Measurements from ENCODE around the gene WFDC11. TPM values are rescaled to one million over a fixed set of nuclear protein-coding genes. Genes with fewer than 3 reads are reported as not detected.

The WFDC11 gene
- total RNA-seq, 1 donor from 2014 or later, result not detected

DNA sequence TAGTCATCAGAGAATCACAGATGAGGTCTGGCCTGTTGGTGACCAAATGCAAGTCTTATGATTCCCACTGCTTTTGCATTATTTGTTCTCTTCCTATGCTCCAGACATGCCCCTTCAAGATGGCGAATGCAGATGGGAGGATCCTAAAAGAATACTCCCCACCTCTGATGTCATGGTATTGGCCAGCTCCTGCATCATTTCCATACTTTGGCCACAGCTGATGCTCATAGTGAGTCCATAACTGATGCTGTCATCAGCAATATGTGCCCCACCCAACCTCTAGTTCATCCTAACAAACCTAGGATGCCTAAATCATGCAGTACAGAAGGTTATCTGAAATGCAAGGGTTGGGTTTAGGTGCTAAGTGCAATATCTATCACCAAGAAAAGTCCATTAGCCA, 33.5 kb downstream of the WFDC11 start:
- no peaks in the 10 kb centered on the region for H3K4me1 ChIP-seq
- no peak for DNase-seq (ENCODE audit: extremely low spot score in 2 of 2)
- H3K36me3 ChIP-seq, result no peaks in the 10 kb centered on the region

DNA sequence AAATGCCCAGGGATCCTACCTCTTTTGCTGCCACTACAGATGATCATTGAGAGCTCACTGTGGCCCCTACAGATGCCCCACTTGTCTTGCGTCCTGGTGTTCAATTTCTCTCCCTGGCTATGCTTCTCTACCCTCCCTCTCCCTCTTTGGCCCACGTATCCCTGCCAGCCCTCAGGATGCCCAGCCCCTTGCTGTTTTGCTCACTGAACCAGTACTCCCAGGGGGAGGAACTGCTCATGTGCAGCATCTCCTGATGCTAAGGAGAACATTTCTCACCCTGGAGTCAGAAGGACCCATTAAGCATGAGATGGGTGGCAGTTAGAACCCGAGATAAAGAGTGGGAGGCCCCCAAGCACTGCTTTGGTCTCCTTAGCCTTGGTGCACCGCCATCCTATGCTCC, 38.9 kb downstream of the WFDC11 start, which contains the start of gene WFDC9:
Gene WFDC9 (minus strand): TSS at position 101 of the 400 bp plus-strand sequence. CDS start 21,103 bp downstream, outside the sequence.
- Histone ChIP-seq H3K27ac (no peak within 1 kb of the TSS), H3K36me3 (no peaks in the 10 kb centered on the region), H3K27me3 (no peaks in the 10 kb centered on the region), H3K4me3 (no peak within 1 kb of the TSS), H3K4me1 (no peaks in the 10 kb centered on the region), H3K9me3 (no peaks in the 10 kb centered on the region)
- no peak for TF ChIP-seq CTCF (IDR thresholded peaks at IDR 0.05)
- TF ChIP-seq POLR2AphosphoS5 (IDR thresholded peaks at IDR 0.05; ENCODE audit: insufficient read depth in 1 of 2, low read depth in 1 of 2), result no peak
- TF ChIP-seq POLR2A (IDR thresholded peaks at IDR 0.05), result no peak
- no peak for DNase-seq (ENCODE audit: extremely low spot score in 2 of 2)
- intact Hi-C loops (cut with DNase I), result no loop called here

More for the DNA sequence above, 33.5 kb downstream of the WFDC11 start:
- TF ChIP-seq POLR2A (IDR thresholded peaks at IDR 0.05) (no peak), CTCF (IDR thresholded peaks at IDR 0.05) (no peak), POLR2AphosphoS5 (IDR thresholded peaks at IDR 0.05; ENCODE audit: insufficient read depth in 1 of 2, low read depth in 1 of 2) (no peak)
- Histone ChIP-seq H3K27ac (no peak overlapping the region), H3K27me3 (no peaks in the 10 kb centered on the region), H3K9me3 (no peaks in the 10 kb centered on the region), H3K4me3 (no peak overlapping the region)
- intact Hi-C loops (cut with DNase I), result no loop called here

DNA sequence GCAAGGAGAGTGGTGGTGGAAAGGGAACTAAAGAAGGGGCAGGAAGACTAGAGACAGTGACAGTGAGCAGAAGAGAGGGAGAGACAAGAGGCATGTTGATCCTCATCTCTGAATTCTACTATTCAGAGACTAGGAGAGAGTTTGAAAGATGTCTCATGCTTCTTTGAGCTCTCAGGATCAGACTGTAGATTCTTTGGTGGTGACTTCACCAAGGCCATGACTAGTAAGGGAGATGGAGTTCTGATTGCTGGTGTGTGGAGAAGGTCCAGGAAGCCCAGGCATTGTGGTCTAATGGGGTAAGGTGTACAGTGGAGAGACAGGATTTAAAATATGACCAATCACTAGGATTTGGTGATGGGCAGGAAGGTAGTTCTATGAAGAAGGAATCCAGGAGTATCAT, 39.7 kb downstream of the WFDC11 start:
- Histone ChIP-seq H3K27me3 (no peaks in the 10 kb centered on the region), H3K4me1 (no peaks in the 10 kb centered on the region), H3K9me3 (no peaks in the 10 kb centered on the region), H3K4me3 (no peak overlapping the region), H3K27ac (no peak overlapping the region), H3K36me3 (no peaks in the 10 kb centered on the region)
- TF ChIP-seq POLR2AphosphoS5 (IDR thresholded peaks at IDR 0.05; ENCODE audit: insufficient read depth in 1 of 2, low read depth in 1 of 2) (no peak), CTCF (IDR thresholded peaks at IDR 0.05) (no peak), POLR2A (IDR thresholded peaks at IDR 0.05) (no peak)
- no peak for DNase-seq (ENCODE audit: extremely low spot score in 2 of 2)
- intact Hi-C loops (cut with DNase I), result no loop called here

- TF ChIP-seq CTCF (IDR thresholded peaks at IDR 0.05), result peak in 1 of 3 experiments; percentile 37
- TF ChIP-seq POLR2AphosphoS5 (IDR thresholded peaks at IDR 0.05; ENCODE audit: insufficient read depth in 1 of 2, low read depth in 1 of 2), result no peak
- Histone ChIP-seq H3K4me1 (no peaks in the 10 kb centered on the region), H3K36me3 (no peaks in the 10 kb centered on the region), H3K4me3 (no peak within 1 kb of the TSS), H3K9me3 (no peaks in the 10 kb centered on the region), H3K27ac (no peak within 1 kb of the TSS), H3K27me3 (no peaks in the 10 kb centered on the region)
- intact Hi-C loops (cut with DNase I), result no loop called here
- no peak for DNase-seq (ENCODE audit: extremely low spot score in 2 of 2)
Observed at GRCh38 chr20:45629496-45630100, 40.4 kb downstream of the WFDC11 start, which contains the start of gene WFDC10A. WFDC10A (plus strand) TSS chr20:45629739; CDS start chr20:45629814, 75 bp downstream.

- intact Hi-C loops (cut with DNase I), result no loop called here
- Histone ChIP-seq H3K4me3 (no peak overlapping the region), H3K36me3 (no peaks in the 10 kb centered on the region), H3K27me3 (no peaks in the 10 kb centered on the region), H3K9me3 (no peaks in the 10 kb centered on the region), H3K27ac (no peak overlapping the region), H3K4me1 (no peaks in the 10 kb centered on the region)
- DNase-seq (ENCODE audit: extremely low spot score in 2 of 2), result no peak
- TF ChIP-seq CTCF (IDR thresholded peaks at IDR 0.05) (no peak), POLR2AphosphoS5 (IDR thresholded peaks at IDR 0.05; ENCODE audit: insufficient read depth in 1 of 2, low read depth in 1 of 2) (no peak), POLR2A (IDR thresholded peaks at IDR 0.05) (no peak)
Observed at GRCh38 chr20:45626540-45626939, 43.5 kb downstream of the WFDC11 start.
